ENCODE results near the gene RAB11FIP5. TPM values are rescaled to one million over a fixed set of nuclear protein-coding genes. Genes with fewer than 3 reads are reported as not detected.
A peak's percentile ranks its signal among the peaks of the same experiment; 100 is the strongest.

RAB11FIP5 gene
- total and polyA plus RNA-seq, 9 of the 15 experiments (the other 6 are each of a cell fraction or from before 2014, with no cell fraction given): 1.7 to 14.4 (median 6.4) TPM

DNA sequence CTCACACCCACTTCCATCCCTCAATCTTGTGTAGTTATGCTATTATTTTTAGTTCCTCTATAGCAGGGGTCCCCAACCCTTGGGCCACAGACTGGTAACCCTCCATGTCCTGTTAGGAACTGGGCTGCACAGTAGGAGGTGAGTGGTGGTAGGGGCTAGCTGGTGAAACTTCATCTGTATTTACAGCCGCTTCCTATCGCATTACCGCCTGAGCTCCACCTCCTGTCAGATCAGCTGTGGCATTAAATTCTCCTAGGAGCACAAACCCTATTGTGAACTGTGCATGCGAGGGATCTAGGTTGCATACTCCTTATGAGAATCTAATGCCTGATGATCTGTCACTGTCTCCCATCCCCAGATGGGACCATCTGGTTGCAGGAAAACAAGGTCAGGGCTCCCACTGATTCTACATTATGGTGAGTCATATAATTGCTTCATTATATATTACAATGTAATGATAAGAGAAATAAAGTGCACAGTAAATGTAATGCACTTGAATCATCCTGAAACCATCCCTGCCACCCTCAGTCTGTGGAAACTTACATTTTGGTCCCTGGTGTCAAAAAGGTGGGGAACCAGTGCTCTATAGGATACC lies 1.6 kb upstream of the RAB11FIP5 start:
- Histone ChIP-seq H3K27me3 (ENCODE audit: control insufficient read depth in 2 of 2, insufficient read depth in 2 of 2, low read length in 2 of 2) (peaks cover 3% of the 10 kb centered on the region in 2 experiments; a peak in 1 of 5 replicates), H3K4me1 (replicated peaks in 1 of 2; ENCODE audit: control insufficient read depth in 2 of 2, insufficient read depth in 2 of 2, low read length in 2 of 2) (peaks cover 14 to 25% of the 10 kb centered on the region in 2 experiments), H3K4me3 (no peak overlapping the region), H3K4me2 (ENCODE audit: insufficient read depth, low read length) (no peak overlapping the region), H3K79me2 (ENCODE audit: control insufficient read depth, insufficient read depth, low read length) (peaks cover 23% of the 10 kb centered on the region), H3K9me1 (ENCODE audit: control insufficient read depth, insufficient read depth, low read length) (no peaks in the 10 kb centered on the region), H2AFZ (ENCODE audit: low read depth, low read length) (no peak overlapping the region), H3K9me3 (replicated peaks; ENCODE audit: control insufficient read depth, insufficient read depth, low read depth, low read length) (no peaks in the 10 kb centered on the region), H3K36me3 (ENCODE audit: control insufficient read depth, insufficient read depth, low read length) (no peaks in the 10 kb centered on the region), H3K9ac (ENCODE audit: insufficient read depth in 1 of 2, low read depth in 2 of 2, low read length in 2 of 2) (no peak overlapping the region), H3K27ac (ENCODE audit: extremely low read depth, low read depth, low read length) (no peak overlapping the region), H4K20me1 (replicated peaks; ENCODE audit: control insufficient read depth, insufficient read depth, low read length) (peaks cover 20% of the 10 kb centered on the region)
- ATAC-seq: no peak
- DNase-seq (ENCODE audit: extremely low read depth in 1 of 4, low spot score in 3 of 4): no peak
- intact Hi-C loops (cut with micrococcal nuclease) (no loop called here), in situ Hi-C loops (cut with MboI) (no loop called here)
- TF ChIP-seq SP1 (CRISPR knock-in tag; IDR thresholded peaks at IDR 0.05) (no peak), CTBP1 (IDR thresholded peaks at IDR 0.05; ENCODE audit: borderline replicate concordance) (0 out of 2 replicates have a peak, but pooled peaks have one; percentile 17)
- BruUV-seq (replicated peaks): no TSS peak
- ChIA-PET CTCF (ENCODE audit: low intra/inter-chr PET ratio) (no interaction called here), POLR2A (interaction anchor here (0.7 kb wide), 1 partner anchor 13 kb away, joined by 3 read pairs; no protein-coding TSS in a partner anchor)
- 8% methylated on average over 4 of the region's 4 CpGs for WGBS (ENCODE audit: insufficient coverage, low coverage, missing lambda C conversion rate)
- FAIRE-seq: no peak

DNA sequence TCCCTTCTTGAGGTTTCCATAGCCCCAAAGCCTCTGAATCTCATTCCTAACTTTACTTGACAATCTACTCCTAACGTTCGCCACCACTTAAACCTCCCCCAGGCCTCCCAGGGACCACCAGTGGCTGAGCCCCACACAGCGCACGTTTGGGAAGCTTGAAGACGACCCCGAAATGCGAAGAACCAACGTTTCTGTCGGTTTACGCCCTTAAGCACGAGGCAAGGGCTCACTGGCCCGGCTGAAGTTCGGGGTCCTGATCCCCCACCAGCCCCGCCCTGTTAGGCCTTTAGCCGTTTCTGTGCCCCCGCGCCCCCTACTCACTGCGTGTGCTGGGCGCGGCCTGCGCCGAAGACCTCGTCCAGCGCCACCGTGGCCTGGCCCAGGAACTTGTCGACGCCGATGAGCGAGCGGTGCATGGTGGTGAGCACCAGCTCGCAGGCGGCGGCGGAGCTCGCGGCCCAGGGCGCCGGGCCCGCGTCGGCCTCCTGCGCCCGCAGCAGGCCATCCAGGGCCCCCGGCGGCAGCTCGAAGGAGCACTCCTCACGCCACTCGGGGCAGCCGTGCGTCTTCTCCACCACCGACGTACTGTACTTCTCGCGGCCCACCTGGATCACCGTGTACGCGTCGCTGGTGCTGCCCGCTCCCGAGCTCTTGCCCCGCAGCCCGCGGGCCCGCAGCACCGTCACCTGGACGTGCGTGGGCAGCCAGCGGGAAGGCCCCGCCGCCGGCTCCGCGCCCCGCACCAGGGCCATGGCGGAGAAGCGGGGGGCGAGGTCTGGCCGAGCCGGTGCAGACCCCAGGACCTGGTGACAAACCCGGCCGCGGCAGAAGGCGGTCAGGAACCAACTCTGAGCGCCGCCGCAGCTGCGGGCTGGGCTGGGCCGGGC lies 479 bp downstream of the RAB11FIP5 start:
- H3K4me3 ChIP-seq: peak overlapping the region; percentile 61
- TF ChIP-seq POLR2G (IDR thresholded peaks at IDR 0.05; ENCODE audit: low read depth, low read length) (0 out of 2 replicates have a peak, but pooled peaks have one; percentile 41), MAZ (CRISPR knock-in tag; conservative IDR thresholded peaks at IDR 0.05 in 1 of 2, IDR thresholded peaks at IDR 0.05 in 1 of 2) (peak in 1 of 2 experiments; percentile 42; a peak in 2 of 4 replicates), ZBTB1 (CRISPR knock-in tag; IDR thresholded peaks at IDR 0.05; ENCODE audit: borderline replicate concordance, low read depth) (peak; percentile 63; the same call in 1 of the 2 replicates), PPARD (CRISPR knock-in tag; IDR thresholded peaks at IDR 0.05) (no peak), SMAD4 (CRISPR knock-in tag; conservative IDR thresholded peaks at IDR 0.05) (0 out of 2 replicates have a peak, but pooled peaks have one; percentile 19), TGIF2 (CRISPR knock-in tag; IDR thresholded peaks at IDR 0.05) (peak; percentile 35; the same call in 1 of the 2 replicates), ZNF282 (CRISPR knock-in tag; IDR thresholded peaks at IDR 0.05) (peak; percentile 55; the same call in 1 of the 2 replicates), ZBTB7A (IDR thresholded peaks at IDR 0.05; ENCODE audit: borderline replicate concordance, control insufficient read depth, low read depth, low read length) (peak; percentile 41; the same call in 1 of the 2 replicates)

More for the DNA sequence above, 479 bp downstream of the RAB11FIP5 start:
- no peak for FAIRE-seq
- Histone ChIP-seq H3K9me3 (replicated peaks; ENCODE audit: control insufficient read depth, insufficient read depth, low read depth, low read length) (no peaks in the 10 kb centered on the region), H3K9ac (ENCODE audit: insufficient read depth in 1 of 2, low read depth in 2 of 2, low read length in 2 of 2) (peak overlapping the region; percentile 66 to 93), H3K79me2 (ENCODE audit: control insufficient read depth, insufficient read depth, low read length) (peaks cover 26% of the 10 kb centered on the region), H3K27me3 (ENCODE audit: control insufficient read depth in 2 of 2, insufficient read depth in 2 of 2, low read length in 2 of 2) (peaks cover 3% of the 10 kb centered on the region in 2 experiments; a peak in 1 of 5 replicates), H3K36me3 (ENCODE audit: control insufficient read depth, insufficient read depth, low read length) (no peaks in the 10 kb centered on the region), H3K9me1 (ENCODE audit: control insufficient read depth, insufficient read depth, low read length) (no peaks in the 10 kb centered on the region), H4K20me1 (replicated peaks; ENCODE audit: control insufficient read depth, insufficient read depth, low read length) (peaks cover 20% of the 10 kb centered on the region), H3K27ac (ENCODE audit: extremely low read depth, low read depth, low read length) (peak overlapping the region; percentile 67), H2AFZ (ENCODE audit: low read depth, low read length) (peak overlapping the region; percentile 80), H3K4me1 (replicated peaks in 1 of 2; ENCODE audit: control insufficient read depth in 2 of 2, insufficient read depth in 2 of 2, low read length in 2 of 2) (peaks cover 14 to 29% of the 10 kb centered on the region in 2 experiments), H3K4me2 (ENCODE audit: insufficient read depth, low read length) (peak overlapping the region; percentile 80)
- in situ Hi-C loops (cut with MboI) (no loop called here), intact Hi-C loops (cut with micrococcal nuclease) (no loop called here)
- peak; percentile 39 to 50 (median 44) for DNase-seq (ENCODE audit: extremely low read depth in 1 of 4, low spot score in 3 of 4)
- CTCF ChIA-PET (ENCODE audit: low intra/inter-chr PET ratio): interaction anchor here (1.1 kb wide), 1 partner anchor 220 kb away, joined by 4 read pairs; no protein-coding TSS in a partner anchor
- ATAC-seq: peak; percentile 69
- WGBS (ENCODE audit: insufficient coverage, low coverage, missing lambda C conversion rate): 7% methylated on average over 65 of the region's 88 CpGs
- POLR2A ChIA-PET: interaction anchor here (0.6 to 1.0 kb wide), 3 partner anchors 13 to 77 kb away, joined by 3 to 6 read pairs (median 3); no protein-coding TSS in a partner anchor
- no TSS peak for BruUV-seq (replicated peaks)
